Measurements from ENCODE around the gene TMEM244.

DNA sequence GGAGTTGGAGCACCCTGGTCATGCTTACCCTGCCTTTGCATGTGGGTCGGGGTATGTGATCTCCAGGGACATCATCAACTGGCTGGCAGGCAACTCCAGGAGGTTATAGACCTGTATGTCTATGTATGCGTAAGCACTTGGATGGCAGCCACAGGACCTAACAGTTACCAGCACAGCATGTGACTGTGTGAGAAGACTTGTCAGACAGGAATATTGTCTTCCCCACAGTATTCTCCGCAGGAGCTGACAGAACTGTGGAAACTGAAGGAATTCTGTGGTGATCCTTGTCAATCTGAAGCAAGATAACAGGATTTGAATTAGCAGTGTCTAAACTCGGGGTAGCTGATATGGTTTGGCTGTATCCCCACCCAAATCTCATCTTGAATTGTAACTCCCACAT lies 59.2 kb downstream of the TMEM244 start:
- no peak for TF ChIP-seq EZH2 (IDR thresholded peaks at IDR 0.05; ENCODE audit: borderline replicate concordance, low read length)
- TF ChIP-seq, protein P1, sequence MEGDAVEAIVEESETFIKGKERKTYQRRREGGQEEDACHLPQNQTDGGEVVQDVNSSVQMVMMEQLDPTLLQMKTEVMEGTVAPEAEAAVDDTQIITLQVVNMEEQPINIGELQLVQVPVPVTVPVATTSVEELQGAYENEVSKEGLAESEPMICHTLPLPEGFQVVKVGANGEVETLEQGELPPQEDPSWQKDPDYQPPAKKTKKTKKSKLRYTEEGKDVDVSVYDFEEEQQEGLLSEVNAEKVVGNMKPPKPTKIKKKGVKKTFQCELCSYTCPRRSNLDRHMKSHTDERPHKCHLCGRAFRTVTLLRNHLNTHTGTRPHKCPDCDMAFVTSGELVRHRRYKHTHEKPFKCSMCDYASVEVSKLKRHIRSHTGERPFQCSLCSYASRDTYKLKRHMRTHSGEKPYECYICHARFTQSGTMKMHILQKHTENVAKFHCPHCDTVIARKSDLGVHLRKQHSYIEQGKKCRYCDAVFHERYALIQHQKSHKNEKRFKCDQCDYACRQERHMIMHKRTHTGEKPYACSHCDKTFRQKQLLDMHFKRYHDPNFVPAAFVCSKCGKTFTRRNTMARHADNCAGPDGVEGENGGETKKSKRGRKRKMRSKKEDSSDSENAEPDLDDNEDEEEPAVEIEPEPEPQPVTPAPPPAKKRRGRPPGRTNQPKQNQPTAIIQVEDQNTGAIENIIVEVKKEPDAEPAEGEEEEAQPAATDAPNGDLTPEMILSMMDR (conservative IDR thresholded peaks at IDR 0.05 in 1 of 2, IDR thresholded peaks at IDR 0.05 in 1 of 2; ENCODE audit: extremely low read depth in 1 of 2, insufficient read depth in 1 of 2, low read depth in 1 of 2, low read length in 2 of 2): no peak

All from mammary epithelial cell (primary cell).